Parathyroid adenoma (tissue), 2 donors: ENCODE results near the gene PLK2.

Experiments
- H2AFZ ChIP-seq: fragments of 300-600 bp; sonication (generic); one replicate; pipeline ENCODE4 v1.7.0; 2017; ENCODE audit warnings: antibody characterized with exemption, mild to moderate bottlenecking
- H3K27ac ChIP-seq: fragments of 300-600 bp; sonication (generic); one replicate; pipeline ENCODE4 v1.7.0; 2017
- H3K27me3 ChIP-seq: fragments of 300-600 bp; sonication (generic); one replicate; pipeline ENCODE4 v1.7.0; 2017; ENCODE audit warnings: low read length; ENCODE audit not compliant: control insufficient read depth, insufficient read depth
- H3K36me3 ChIP-seq: fragments of 300-600 bp; sonication (generic); one replicate; pipeline ENCODE4 v1.7.0; 2017; ENCODE audit warnings: low read length; ENCODE audit not compliant: control insufficient read depth, insufficient read depth
- H3K4me1 ChIP-seq: fragments of 300-600 bp; sonication (generic); one replicate; pipeline ENCODE4 v1.7.0; 2017; ENCODE audit warnings: control low read depth
- H3K4me2 ChIP-seq: fragments of 300-600 bp; sonication (generic); one replicate; pipeline ENCODE4 v1.7.0; 2017; ENCODE audit warnings: low read length
- H3K4me3 ChIP-seq: fragments of 300-600 bp; sonication (generic); one replicate; pipeline ENCODE4 v1.7.0; 2017; ENCODE audit warnings: low read depth, low read length
- H3K79me2 ChIP-seq: fragments of 300-600 bp; sonication (generic); one replicate; pipeline ENCODE4 v1.7.0; 2017; ENCODE audit warnings: control low read depth
- H3K9ac ChIP-seq: fragments of 300-600 bp; sonication (generic); one replicate; pipeline ENCODE4 v1.7.0; 2017; ENCODE audit warnings: mild to moderate bottlenecking
- H3K9me3 ChIP-seq: fragments of 300-600 bp; sonication (generic); one replicate; pipeline ENCODE4 v1.7.0; 2017; ENCODE audit warnings: low read length; ENCODE audit not compliant: control insufficient read depth
- TF ChIP-seq, protein P1 (sequence below): fragments of 300-600 bp; sonication (generic); IDR thresholded peaks from one replicate; pipeline ENCODE4 v1.7.0; 2017; ENCODE audit warnings: antibody characterized with exemption, mild to moderate bottlenecking
- donor health status: primary hyperparathyroidism.

PLK2 gene

DNA sequence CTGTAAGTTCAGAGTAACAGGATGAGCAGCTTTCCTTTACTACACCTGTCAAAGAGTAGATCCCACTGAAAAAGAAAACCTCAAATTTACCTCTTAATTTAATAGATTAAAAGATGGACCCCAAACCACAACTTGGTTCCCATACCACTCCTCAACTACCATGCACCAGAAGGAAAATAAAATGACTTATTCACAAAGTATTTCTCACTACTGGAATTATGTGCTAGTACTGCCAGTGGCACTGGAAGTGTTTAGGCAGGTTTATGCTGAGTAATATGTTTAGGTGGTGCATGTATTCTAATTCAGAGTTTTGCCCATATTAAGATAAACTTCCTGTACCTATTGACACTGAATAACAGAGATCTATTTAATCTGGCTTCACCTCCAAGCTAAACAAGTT is 6.6 kb downstream of the PLK2 start:
- no peak overlapping the region for H3K9ac ChIP-seq
- H3K27me3 ChIP-seq = no peaks in the 10 kb centered on the region
- no peak overlapping the region for H3K27ac ChIP-seq
- TF ChIP-seq, protein P1, sequence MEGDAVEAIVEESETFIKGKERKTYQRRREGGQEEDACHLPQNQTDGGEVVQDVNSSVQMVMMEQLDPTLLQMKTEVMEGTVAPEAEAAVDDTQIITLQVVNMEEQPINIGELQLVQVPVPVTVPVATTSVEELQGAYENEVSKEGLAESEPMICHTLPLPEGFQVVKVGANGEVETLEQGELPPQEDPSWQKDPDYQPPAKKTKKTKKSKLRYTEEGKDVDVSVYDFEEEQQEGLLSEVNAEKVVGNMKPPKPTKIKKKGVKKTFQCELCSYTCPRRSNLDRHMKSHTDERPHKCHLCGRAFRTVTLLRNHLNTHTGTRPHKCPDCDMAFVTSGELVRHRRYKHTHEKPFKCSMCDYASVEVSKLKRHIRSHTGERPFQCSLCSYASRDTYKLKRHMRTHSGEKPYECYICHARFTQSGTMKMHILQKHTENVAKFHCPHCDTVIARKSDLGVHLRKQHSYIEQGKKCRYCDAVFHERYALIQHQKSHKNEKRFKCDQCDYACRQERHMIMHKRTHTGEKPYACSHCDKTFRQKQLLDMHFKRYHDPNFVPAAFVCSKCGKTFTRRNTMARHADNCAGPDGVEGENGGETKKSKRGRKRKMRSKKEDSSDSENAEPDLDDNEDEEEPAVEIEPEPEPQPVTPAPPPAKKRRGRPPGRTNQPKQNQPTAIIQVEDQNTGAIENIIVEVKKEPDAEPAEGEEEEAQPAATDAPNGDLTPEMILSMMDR = no peak
- no peaks in the 10 kb centered on the region for H3K79me2 ChIP-seq
- H3K9me3 ChIP-seq = no peaks in the 10 kb centered on the region
- H3K36me3 ChIP-seq = no peaks in the 10 kb centered on the region
- no peak overlapping the region for H2AFZ ChIP-seq
- H3K4me1 ChIP-seq = no peaks in the 10 kb centered on the region
- H3K4me3 ChIP-seq = no peak overlapping the region
- no peak overlapping the region for H3K4me2 ChIP-seq

GRCh38 chr5:58452566-58453258 is 7.2 kb downstream of the PLK2 start:
- H3K27ac ChIP-seq = no peak overlapping the region
- H3K36me3 ChIP-seq = no peaks in the 10 kb centered on the region

DNA sequence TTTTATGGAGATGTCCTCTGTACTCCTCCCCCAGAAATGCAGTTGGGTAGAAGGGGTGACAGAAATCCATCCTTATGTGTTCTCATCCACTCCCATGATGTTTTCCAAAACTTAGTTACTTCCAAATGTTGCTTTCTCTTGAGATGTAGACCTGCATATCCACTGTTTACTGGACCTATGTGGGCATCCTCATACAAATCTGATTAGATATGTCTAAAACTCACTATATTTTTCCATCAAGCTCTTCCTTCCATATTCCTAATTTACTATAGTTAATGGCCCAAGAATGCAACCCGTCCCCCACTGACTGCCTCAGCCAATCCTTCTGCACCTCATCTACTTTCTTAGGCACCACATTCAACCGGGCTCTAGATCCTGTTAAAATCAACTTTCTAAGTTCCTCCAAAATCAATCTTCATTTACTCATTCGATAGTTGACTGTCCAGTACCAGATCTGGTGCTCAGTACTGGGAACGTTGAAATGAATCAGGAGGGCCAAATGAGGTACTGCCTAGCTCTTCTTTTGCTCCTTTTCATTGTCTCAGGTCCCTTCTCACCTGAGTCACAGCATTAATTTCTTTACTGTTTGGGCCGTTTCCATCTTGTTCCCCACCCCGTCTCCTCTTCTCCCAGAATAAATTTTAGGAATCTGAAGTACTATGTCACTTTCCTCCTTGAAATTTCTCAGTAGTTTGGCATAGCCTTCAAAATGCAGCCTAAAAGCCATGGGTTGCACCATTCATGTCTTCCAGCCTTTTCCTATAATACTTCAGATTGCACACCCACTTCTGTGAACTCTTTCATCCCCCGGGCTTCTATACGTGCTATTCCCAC is 7.9 kb downstream of the PLK2 start:
- H3K36me3 ChIP-seq = no peaks in the 10 kb centered on the region
- H2AFZ ChIP-seq = no peak overlapping the region
- H3K27me3 ChIP-seq = no peaks in the 10 kb centered on the region
- H3K4me2 ChIP-seq = no peak overlapping the region
- no peaks in the 10 kb centered on the region for H3K4me1 ChIP-seq
- H3K4me3 ChIP-seq = no peak overlapping the region
- no peak overlapping the region for H3K27ac ChIP-seq
- TF ChIP-seq, protein P1 = no peak
- H3K9ac ChIP-seq = no peak overlapping the region
- no peaks in the 10 kb centered on the region for H3K9me3 ChIP-seq
- H3K79me2 ChIP-seq = no peaks in the 10 kb centered on the region

More at GRCh38 chr5:58452566-58453258, 7.2 kb downstream of the PLK2 start:
- Histone ChIP-seq H2AFZ (no peak overlapping the region), H3K9ac (no peak overlapping the region), H3K4me2 (no peak overlapping the region), H3K79me2 (no peaks in the 10 kb centered on the region), H3K9me3 (no peaks in the 10 kb centered on the region), H3K4me1 (no peaks in the 10 kb centered on the region), H3K4me3 (no peak overlapping the region), H3K27me3 (no peaks in the 10 kb centered on the region)
- TF ChIP-seq, protein P1 = no peak

- Histone ChIP-seq H3K4me3 (no peak overlapping the region), H3K9me3 (no peaks in the 10 kb centered on the region), H3K36me3 (no peaks in the 10 kb centered on the region), H3K79me2 (no peaks in the 10 kb centered on the region), H2AFZ (peak overlapping the region; percentile 3), H3K4me1 (no peaks in the 10 kb centered on the region), H3K9ac (no peak overlapping the region), H3K27me3 (no peaks in the 10 kb centered on the region), H3K27ac (no peak overlapping the region), H3K4me2 (no peak overlapping the region)
- TF ChIP-seq, protein P1 = no peak
Observed at GRCh38 chr5:58450811-58451629, 8.9 kb downstream of the PLK2 start.
